GM15510 (cell line): Measurements from ENCODE around the gene KCNA3.
A peak's percentile ranks its signal among the peaks of the same experiment; 100 is the strongest.

ENCODE experiments used
- POLR2A ChIP-seq: IDR thresholded peaks from 3 replicates; pipeline ENCODE4 v1.6.1; 2011; ENCODE audit warnings: borderline replicate concordance; ENCODE audit not compliant: insufficient read length; ENCODE audit errors: extremely low read depth

The KCNA3 gene

DNA sequence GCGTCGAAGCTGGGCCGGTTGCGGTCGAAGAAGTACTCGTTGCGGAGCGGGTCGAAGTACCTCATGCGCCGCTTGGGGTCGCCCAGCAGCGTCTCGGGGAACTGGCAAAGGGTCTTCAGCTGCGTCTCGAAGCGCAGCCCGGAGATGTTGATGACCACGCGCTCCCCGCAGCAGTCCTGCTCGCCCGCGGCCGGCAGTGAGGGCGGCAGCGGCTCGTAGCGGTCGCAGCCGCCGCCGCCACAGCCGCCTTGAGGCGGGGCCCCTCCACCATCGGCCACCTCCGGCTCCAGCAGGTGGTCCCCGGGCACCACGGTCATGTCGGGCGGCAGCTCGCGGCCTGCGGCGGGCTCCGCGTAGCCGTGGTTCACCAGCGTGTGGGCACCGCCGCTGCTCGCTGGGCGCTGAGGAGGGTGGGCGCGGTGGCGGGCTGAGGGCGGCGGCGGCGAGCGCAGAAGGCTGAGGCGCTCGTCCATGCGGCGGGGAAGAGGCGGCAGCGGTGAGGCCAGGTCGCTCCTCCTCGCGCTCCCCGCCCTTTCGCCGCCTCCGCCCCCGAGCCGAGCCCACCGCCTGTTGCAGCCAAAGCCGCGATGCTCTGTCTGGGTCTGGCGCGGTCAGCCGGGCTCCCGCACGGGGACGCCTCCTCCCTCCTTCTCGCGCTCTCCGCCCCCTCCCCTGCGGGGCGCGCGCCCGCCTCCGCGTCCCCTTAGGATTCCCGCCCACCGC is at the start of gene KCNA3:
TSS of gene KCNA3 (minus strand) at position 604 of the 723 bp plus-strand sequence. CDS start at position 473, 131 bp downstream.
- TF ChIP-seq POLR2A, result peak; percentile 44

DNA sequence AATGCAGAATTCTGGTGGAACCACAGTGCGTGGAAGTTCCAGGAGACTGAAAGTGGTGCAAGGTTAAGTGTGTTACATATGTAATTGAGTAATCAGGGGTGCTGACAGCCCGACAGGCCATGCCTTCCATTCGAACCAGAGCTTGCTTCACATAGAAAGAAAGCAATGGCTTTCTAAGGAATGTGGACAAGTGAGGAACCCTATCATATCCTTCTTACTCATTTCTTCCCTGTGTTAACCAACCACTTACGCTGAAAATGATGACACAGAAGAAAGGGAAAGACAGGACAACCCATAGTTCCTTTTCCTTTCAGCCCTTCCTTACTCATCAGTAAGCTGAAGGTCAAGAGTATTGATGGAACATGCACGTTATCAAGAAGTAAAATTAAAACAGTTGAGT is 48.1 kb upstream of the KCNA3 start:
- no peak for TF ChIP-seq POLR2A

DNA sequence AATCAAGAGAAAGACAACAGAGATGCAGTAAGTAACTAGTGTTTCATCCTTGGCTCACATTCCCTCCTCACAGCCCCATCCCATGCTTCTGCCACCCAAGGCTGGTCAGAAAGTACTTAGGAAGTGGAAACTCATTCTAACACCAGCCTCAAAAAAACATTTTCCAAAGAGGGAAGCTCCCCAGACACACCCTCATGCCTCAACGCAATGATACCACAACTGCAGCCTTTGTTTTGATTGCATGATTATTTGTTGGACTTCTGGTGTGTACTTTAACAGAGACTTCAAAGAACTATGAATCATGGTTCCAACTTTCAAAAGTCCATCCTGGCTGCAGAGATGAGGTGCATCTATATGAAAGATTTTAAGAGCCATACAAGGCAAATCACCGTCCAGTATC is 45.2 kb upstream of the KCNA3 start:
- no peak for TF ChIP-seq POLR2A

DNA sequence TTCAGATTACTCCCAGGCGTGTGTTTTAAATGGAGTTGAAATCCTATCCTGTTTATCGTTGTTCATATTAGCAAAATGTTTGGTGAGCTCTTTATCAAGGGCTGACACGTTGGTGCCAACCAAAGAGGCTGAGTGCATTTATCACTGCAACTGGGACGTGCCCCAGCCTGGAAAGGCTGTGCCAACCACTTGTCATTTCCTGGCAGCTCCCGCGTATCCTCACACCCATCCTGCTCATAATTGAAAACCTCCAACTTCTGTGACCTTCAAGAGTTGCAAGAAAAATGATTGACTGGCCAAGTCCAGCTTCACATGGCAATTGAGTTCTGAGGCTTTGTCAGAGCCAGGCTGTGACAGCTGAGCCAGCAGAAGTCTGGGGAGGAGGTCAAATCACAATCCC is 43.7 kb upstream of the KCNA3 start:
- TF ChIP-seq POLR2A, result no peak

DNA sequence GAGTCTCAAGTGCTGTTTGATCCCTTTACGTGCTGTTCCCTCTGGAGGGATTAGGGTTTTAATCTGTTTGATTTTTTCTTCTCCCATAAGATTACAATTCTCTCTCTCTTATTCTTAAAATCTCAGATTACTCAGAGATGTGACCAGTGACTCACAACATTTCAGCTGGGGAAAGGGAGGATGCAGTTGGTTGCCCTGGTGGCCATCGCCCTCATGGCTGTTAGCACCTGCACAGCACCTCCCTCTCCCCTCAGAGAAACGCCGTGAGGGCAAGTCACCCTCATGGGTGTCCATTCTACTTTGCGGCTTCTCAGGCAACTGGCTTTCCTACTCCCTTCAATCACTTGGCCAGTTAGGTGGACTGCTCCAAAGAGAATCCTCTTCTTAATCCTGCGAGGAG is 42.4 kb upstream of the KCNA3 start:
- no peak for TF ChIP-seq POLR2A

DNA sequence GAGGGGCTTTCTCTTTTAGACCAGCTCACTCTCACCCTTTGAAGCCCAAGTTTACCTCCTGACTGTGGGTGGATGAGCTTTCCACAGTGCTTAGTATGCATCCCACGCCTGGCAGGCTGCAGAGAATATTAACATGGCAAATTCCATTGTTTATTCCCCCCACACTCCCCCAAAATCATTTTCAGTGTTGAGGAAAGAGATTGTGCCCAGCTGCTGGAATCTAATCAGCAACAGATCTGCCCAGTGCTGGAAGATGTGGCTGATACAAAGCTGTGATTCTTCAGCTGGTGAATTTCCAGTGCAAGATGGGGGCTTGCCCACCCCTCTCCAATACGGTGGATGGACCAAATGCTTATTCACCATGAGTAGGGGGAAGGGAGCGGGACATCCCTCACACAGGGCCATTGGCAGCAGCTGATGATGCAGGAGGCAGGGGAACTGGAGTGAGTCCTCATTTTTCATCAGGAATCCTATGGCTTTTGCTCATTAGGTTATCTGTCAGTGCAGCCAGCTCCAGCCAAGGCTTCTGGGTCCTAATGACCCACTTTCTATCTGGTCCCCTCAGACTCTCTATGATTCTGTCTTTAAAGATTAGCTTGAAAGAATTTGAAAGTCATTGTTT is 39.7 kb upstream of the KCNA3 start:
- TF ChIP-seq POLR2A, result no peak

DNA sequence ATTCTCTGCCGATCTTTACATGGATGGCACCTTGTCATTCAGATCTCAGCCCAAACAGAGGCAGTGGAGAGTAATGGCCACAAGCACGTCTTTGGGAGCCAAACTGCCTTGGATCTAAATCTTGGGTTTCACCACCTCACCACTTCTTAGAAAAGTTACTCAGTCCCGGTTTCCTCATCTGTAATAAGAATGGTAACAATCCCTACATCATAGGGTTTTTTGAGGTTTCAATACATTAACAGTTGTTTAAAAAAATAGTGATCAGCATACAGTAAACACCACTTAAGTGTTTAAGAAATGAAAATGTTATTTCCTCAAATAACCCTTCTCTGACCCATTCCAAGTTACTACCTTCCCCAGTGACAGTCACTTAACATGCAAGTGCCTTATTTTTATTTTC is 38.5 kb upstream of the KCNA3 start:
- TF ChIP-seq POLR2A, result no peak

DNA sequence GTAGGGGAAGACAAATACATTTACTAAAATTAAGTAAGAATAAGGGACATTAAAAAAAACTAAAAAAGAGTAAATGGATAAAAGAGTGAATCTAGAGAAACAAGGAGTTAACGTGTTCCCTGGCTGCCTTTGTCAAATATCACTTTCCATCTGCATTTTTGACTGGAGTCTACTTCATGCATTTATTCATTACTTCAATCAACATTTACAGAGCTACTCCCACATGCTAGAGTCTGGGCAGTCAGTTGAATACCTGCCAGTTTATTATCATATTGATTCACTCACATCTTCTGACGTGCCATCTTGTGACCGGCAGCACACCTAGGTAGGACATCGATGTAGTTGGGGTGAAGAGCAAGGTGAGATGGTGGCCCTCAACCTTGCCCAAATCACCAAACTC is 35.6 kb upstream of the KCNA3 start:
- TF ChIP-seq POLR2A, result no peak

DNA sequence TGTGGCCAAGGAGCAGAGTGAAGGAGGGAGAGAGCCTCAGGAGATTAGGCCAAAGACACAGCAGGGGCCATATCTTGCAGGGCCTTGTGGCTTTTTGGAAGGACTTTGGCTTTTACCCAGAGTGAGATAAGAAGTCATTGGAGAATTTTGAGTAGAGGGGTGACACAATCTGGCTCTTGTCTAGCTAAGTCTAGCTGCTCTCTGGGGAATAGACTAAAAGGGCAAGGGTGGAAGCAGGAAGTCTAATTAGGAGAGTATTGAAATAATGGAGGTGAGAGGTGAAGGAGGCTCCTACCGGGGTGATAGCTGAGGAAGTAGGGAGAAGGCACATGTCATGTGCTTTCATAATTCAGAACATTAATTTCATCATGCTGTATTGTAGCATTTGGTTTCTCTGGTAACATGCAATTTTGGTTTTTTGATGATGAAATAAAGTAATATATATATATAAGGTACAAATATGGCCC is 34.3 kb upstream of the KCNA3 start:
- no peak for TF ChIP-seq POLR2A

DNA sequence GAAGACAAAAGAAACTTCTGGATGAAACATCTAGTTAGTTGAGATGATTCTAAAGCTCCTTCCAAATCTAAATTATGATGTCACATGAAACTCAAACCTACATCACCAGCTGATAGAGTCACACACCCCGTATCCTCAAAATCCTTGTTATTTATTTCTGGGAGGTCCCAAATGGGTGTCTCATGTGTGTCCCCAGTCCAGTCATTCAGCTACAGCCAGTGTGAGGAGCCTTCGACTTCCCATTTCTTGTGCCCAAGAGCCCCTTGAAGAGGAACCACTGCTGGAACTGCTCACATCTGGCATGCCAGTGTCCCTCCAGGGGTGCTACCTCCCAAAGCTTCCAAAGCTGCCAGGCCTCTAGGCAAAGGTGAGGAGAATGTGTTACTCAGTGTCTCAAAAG is 32.5 kb upstream of the KCNA3 start:
- no peak for TF ChIP-seq POLR2A

DNA sequence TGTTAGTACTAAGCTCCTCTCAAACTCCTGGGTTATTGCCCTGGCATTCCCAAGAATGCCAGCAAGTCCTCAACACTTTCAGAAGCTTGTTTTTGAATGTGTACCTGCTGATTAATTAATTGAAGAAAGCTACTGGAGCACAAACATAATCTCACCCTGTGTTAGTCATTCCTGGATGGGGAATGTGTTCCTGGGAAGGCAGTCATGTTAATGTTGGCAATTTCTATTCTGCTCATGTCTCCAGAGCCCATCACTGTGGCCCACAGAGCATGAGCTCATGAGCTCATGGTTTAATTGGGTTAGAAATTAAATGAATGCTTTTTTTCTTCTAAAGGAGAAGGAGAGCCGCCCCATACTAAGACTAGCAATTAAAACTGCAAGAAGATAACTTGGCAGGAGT is 31.9 kb upstream of the KCNA3 start:
- no peak for TF ChIP-seq POLR2A

DNA sequence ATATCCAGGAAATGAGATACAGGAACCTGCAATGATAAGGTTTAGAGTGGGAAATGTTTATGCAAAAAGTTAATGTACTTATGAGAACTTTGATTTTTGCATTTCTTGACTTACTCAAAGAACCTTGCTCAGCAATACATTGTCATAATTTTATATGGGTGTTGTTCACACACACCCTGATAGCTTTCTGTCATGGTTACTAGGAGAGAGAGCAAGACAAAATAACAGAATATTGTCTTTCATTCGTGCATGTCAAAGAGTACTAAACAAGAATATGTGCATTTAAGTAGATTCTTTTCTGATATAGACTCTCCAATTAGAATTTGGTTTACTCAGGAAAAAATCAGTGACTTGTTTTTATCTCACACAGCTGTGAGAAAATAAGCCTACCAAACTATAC is 27.5 kb upstream of the KCNA3 start:
- TF ChIP-seq POLR2A, result no peak

DNA sequence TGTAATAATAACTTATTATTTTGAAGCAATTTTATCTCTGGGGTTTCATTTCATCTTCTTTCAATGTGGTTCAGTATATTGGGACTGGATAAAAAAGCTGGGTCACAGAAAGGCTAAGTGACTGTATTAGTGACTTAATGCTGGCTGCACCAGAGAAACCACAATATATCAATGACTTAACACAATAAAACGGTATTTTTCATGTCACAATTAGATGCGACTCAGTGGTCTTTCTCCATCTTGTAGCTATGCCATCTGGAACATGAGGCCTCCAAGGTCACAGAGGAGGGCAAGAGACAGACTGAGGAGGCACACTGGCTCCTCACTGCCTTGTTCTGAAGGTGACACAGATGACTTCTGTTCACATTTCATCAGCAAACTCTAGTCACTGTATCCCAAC is 26.0 kb upstream of the KCNA3 start:
- no peak for TF ChIP-seq POLR2A

DNA sequence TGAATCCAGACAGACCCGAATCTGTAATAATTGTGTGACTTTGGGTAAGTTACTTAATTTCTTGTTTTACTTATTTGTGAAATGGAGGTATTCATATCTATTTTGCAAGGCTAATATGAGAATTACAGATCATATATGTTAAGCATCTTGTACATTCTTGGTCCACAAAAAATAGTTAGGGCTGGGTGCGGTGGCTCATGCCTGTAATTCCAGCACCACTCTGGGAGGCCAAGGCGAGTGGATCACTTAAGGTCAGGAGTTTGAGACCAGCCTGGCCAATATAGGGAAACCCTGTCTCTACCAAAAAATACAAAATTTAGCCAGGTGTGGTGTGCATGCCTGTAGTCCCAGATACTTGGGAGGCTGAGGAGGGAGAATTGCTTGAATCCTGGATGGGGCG is 22.9 kb upstream of the KCNA3 start:
- no peak for TF ChIP-seq POLR2A

DNA sequence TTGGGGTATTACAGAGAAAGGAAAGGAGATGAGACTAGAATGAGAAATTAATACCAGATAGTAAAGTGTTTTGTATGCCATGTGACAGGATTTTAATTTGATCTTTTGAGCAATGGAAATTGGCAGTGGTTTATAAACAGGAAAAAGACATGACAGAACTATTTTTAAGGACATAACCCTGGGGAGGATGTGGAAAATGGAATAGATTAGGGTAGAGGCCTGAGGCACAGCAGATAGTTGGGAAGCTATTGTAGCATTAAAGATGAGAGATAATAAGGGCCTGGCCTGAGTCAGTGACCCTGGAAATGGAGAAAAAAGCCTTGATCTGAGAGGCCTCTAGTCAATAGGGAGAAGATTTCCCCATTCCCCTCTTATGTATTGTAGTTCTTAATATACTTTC is 22.1 kb upstream of the KCNA3 start:
- TF ChIP-seq POLR2A, result no peak

DNA sequence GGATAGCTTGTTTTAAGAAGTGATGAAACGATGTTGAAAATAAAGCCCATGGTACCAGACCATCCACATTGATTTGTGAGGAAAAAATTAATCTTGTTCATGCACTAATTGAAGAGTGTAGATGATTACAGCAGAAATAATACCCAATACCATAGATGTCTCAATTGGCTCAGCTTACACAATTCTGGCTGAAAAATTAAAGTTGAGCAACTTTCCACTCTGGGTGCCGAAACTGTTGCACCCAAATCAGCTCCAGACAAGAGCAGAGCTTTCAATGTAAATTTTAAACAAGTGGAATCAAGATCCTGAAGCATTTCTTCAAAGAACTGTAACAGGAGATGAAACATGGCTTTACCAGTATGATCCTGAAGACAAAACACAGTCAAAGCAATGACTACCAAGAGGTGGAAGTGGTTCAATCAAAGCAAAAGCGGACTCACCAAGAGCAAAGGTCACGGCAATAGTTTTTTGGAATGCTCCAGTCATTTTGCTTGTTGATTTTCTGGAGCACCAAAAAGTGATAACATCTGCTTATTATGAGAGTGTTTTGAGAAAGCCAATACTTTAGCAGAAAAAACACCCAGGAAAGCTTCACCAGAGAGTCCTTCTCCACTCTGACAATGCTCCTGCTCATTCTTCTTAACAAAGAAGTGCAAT is 16.1 kb upstream of the KCNA3 start:
- no peak for TF ChIP-seq POLR2A
